Measurements from ENCODE around the gene ZDHHC8.

The ZDHHC8 gene

DNA sequence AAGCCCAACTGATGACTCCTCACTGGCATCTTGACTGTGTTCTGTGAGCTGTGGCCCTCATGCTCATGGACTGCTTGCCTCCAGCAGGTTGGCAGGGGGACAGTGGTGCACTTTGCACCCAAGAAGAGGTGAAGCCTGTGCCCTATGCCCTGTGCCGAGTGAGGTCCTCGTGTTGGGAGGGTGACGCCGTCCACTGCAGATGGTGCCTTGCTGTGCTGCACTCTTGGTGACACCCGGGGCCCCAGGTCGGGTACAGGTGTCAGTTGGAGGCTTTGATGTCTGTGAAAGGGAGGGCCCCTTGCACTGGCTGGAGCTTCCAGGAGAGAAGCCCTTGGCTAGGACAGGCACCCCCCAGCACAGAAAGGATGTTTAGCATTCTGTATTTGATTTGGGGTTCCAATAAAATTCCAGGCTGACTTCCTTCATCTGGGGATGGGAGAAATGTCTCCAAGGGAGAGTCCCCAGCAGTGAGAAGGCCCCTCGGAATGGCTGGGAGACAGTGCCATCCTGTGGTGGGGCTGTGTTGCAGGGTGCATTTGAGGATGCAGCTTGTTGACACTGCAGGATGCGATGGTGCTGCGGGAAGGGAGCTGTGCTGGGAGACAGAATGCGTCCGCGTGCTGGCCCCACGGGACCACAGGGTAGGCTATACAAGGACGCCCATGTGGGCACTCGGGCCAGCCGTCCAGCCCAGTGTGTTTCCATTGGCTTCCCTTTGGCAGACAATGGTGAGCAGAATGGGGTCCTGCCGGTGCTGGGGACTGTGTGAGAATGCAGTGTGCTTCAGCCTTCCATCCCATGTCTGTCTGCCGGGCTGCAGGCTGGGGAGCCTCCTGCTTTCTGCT, 2.5 kb upstream of the ZDHHC8 start:
- no peak for DNase-seq (ENCODE audit: low read depth in 2 of 3, low spot score in 2 of 3)

DNA sequence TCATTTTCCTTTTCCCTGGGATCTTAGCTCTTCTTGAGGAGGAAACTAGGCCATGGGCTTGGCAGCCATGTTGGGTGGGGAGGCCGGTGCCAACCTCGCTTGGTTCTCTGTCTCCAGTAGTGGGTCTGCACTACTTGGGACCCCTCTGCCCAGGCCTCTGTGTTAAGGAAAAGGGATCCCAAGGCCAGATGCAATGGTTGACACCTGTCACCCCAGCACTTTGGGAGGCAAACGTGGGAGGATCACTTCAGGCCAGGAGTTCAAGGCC, 1.9 kb upstream of the ZDHHC8 start:
- no peak for DNase-seq (ENCODE audit: low read depth in 2 of 3, low spot score in 2 of 3)

DNA sequence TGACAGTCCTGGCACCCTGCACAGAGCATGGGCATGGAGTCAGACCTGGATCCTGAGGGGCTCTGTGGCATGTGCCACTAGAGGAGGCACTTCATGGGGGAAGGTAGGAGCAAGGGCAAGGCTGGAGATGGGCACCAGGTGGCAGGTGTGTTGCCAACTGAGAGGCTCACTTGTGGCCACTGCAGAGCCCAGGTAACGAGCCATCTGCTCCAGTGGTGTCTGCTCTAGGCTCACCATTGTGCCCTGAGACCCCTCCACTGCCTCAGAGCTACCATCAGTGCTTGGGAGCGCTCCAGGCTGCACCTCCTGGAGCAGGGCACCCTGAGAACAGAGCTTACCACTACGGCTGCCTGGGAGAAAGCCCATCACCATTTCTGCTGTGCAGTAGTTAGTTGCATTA, 1.3 kb upstream of the ZDHHC8 start:
- DNase-seq (ENCODE audit: low read depth in 2 of 3, low spot score in 2 of 3) = no peak

DNA sequence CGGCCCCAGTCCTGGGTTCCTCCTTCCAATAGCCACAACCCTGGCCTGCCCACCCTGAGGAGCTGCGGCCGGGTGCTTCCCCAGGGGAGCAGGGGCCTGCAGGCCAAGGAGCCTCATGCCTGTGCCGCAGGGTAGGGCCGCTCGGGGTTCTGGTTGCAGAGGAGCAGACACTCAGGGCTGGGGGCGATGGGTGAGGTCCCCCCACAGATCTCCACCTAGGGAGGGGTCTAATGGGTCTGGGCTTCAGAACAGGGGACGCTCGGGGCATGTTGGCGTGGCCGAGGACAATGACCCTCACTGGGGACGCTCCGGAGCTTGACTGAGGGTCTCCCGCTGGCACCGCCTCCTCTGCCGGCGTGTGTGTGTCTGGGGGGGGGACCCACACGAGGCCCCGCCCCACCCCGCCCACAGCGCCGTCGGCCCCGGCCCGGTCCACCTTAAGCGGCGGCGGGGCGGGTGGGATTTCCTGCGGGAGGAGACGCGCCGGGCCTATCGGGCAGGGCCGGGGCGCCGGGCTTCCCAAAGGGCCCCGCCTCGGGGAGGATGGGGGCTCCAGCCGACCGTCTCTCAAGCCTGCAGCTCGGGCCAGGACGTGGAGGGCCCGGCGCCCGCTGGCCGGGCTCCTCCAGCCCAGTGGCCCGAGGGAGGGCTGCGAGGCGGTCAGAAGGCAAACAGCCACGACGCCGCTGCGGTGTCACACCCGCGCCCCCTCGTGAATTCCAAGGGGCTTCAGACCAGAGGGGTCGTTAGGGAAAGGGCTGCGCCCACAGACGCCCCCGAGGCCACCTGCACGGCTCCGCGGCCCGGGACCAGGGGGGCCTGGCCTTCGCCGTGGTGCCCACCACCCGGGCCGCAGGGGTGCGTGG, 640 bp upstream of the ZDHHC8 start:
- peak in 1 of 3 experiments; percentile 55 for DNase-seq (ENCODE audit: low read depth in 2 of 3, low spot score in 2 of 3)

- no peak for DNase-seq (ENCODE audit: low read depth in 2 of 3, low spot score in 2 of 3)
Observed at GRCh38 chr22:20131859-20132685, 468 bp downstream of the ZDHHC8 start.

GRCh38 chr22:20132686-20133246, 1.2 kb downstream of the ZDHHC8 start:
- DNase-seq (ENCODE audit: low read depth in 2 of 3, low spot score in 2 of 3) = no peak

- no peak for DNase-seq (ENCODE audit: low read depth in 2 of 3, low spot score in 2 of 3)
Observed at GRCh38 chr22:20133930-20134549, 2.4 kb downstream of the ZDHHC8 start.

- no peak for DNase-seq (ENCODE audit: low read depth in 2 of 3, low spot score in 2 of 3)
Observed at GRCh38 chr22:20135265-20135664, 3.7 kb downstream of the ZDHHC8 start.

DNA sequence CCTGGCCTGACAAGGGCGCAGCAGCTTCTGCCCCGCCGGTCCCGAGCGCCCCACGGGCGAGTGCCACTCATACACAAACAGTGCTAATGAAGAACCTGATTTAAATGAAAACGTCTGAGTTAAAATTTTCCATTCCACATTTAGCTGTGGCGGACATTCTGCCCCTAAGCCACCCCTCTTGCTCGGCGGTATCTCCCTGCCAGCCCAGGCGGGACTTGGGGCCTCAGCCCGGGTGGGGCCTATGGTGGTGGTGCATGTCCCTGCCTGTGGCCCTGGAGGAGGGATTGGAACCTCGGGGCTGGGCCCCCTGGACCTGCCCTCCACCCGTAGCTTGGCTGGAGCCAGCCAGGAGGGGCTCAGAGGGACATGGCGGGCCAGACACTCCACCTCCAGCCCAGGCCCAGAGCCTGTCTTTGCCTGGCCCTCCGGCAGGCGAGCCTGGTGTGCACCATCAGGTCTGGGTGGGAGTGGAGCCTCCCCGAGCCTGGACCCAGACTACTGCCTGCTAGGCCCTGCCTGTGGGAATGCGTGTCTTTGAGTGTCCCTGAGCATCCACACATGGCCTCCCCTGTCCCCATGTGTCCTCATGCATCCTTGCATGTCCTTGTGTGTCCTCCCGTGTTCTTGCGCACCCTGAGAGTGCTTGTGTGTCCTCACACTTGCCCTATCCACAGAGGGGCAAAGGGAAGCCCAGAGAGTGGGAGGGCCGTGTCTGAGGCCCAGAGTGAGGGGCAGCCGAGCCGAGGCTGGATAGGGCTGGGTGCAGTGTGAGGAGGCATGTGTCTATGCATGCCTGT, 4.4 kb downstream of the ZDHHC8 start:
- no peak for DNase-seq (ENCODE audit: low read depth in 2 of 3, low spot score in 2 of 3)

DNA sequence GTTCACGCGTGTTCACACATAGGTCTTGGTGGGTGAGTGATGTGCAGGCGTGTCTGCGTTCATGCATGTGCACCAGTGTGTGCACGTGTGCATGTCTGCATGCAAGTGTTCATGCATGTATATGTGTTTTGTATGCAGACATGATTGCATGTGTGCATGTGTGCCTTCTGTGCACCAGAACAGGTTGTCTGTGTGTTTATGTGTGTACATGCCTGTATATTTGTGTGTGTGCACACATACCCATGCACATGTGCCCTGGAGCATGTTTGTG, 4.9 kb downstream of the ZDHHC8 start:
- no peak for DNase-seq (ENCODE audit: low read depth in 2 of 3, low spot score in 2 of 3)

DNA sequence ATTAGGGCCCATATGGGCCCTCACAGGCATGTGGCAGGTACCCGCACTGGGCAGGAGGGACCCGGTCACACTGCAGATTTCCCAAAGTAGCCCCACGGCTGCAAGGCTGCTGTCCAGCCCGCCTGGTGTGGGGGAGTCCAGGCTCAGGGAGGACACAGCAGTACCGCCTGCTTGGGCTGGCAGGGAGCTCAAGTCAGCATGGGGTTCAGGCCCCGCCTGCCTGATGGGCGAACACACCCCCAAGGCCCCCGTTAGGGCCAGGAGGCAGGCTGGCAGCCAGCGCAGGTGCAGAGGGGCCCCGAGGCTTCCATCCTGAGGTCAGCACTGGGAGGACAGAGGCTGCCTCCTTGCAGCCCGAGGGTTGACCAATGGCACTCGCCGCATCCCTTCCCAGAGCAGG, 5.5 kb downstream of the ZDHHC8 start:
- DNase-seq (ENCODE audit: low read depth in 2 of 3, low spot score in 2 of 3) = no peak

DNA sequence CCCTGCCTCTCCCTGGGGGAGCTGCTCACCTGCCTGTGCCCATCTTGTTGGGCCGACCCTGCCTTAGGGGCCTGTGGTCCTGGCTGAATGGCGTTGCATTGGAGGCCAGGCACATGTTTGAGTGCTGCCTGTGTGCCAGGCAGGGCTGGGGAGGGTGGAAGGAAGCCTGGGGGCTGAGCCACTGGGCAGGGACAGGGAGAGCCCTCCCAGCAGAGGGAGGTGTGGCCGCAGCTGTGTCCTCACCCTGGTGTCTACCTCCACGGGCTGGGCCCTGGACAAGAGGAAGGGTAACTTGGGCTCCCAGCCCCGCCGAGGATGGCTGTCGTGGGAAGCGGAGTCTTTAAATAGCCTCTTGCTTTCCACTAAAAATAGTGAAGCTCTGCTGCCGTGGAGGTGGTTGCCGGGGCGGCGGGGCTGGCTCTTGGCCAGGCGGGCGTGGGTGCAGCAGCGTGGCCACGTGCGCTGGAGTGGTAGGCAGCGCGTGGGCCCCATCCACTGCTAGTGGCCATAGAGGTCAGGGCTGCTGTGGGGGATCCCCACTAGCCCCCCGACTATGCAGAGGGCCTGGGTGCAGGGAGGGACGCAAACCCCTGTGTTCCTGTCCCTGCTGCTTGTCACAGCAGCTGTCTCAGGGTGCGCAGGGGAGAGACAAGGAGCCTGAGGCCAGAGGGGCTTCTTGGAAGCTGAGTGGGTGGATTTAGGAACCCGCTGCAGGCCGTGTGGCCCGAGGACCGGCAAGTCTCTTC, 6.2 kb downstream of the ZDHHC8 start:
- no peak for DNase-seq (ENCODE audit: low read depth in 2 of 3, low spot score in 2 of 3)

GRCh38 chr22:20138417-20138738, 6.8 kb downstream of the ZDHHC8 start:
- DNase-seq (ENCODE audit: low read depth in 2 of 3, low spot score in 2 of 3) = no peak

DNA sequence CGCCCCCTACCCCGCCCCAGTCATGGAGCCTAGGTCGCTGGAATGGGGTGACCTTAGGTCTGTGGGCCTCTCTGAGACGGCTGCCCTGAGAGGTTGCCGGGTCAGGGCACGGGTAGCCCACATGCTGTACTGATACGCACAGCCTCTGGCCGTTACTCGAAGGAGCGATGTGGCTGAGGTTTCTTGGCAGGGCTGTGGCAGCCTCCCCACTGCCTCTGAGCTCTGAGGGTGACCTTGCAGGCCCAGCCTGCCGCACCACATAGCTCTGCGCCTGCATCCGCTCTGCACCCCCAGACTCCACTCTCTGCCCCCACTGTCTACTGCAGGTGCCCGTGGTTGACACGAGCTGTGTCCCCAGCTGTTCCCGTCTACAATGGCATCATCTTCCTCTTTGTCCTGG, 7.3 kb downstream of the ZDHHC8 start:
- no peak for DNase-seq (ENCODE audit: low read depth in 2 of 3, low spot score in 2 of 3)

DNA sequence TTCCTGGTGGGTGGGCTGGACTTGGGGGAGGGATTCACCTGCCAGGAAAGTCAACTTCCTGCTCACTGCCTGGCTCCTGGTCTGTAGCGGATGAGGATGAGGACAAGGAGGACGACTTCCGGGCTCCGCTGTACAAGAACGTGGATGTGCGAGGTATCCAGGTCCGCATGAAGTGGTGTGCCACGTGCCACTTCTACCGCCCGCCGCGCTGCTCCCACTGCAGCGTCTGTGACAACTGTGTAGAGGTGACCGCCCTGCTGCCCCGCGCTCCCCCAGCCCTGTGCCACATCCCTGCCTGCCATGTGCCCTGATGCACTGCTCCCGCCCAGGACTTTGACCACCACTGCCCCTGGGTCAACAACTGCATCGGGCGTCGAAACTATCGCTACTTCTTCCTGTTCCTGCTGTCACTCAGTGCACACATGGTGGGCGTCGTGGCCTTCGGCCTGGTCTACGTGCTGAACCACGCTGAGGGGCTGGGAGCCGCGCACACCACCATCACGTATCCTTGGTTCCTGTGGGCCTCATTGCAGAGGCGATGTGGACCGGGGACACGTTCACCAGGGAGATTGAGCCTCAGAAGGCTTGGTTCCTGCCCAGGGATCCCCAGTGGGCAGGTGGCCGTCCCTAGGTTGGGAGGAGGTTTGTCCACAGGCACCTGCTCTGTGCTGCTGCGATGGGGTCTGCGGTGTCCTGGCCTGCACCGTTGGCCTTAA, 7.9 kb downstream of the ZDHHC8 start:
- DNase-seq (ENCODE audit: low read depth in 2 of 3, low spot score in 2 of 3) = no peak

DNA sequence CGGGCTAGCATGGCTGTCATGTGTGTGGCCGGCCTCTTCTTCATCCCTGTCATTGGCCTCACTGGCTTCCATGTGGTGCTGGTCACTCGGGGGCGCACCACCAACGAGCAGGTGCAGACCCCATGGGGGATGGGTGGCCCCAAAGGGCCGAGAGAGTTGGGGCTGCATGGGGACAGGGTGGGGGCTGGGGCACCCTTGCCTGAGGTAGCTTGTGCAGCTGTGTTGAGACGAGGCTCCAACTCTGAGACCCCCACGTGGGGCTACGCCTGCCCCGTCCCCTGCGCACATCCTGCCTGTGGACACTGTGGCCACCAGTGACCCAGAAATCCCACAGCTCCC, 8.5 kb downstream of the ZDHHC8 start:
- DNase-seq (ENCODE audit: low read depth in 2 of 3, low spot score in 2 of 3) = no peak

DNA sequence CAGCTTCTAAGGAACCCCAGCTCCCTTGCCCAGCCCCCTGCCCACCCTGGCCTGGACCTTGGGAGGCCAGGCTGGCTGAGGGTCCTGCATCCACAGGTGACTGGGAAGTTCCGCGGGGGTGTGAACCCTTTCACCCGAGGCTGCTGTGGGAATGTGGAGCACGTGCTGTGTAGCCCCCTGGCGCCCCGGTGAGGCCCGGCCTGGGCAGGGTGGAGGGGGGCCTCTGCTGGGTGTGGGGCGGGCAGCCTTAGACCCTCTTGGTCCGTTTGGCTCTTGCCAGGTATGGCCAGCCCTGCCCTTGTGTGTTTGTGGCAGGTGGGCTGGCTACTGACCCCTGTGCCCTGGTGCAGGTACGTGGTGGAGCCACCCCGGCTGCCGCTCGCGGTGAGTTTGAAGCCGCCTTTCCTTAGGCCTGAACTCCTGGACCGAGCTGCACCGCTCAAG, 8.9 kb downstream of the ZDHHC8 start:
- DNase-seq (ENCODE audit: low read depth in 2 of 3, low spot score in 2 of 3) = no peak

GRCh38 chr22:20141186-20142077, 9.8 kb downstream of the ZDHHC8 start:
- no peak for DNase-seq (ENCODE audit: low read depth in 2 of 3, low spot score in 2 of 3)
